BJ (cell line): ENCODE data around the gene ATP11C. TPM values are rescaled to one million over a fixed set of nuclear protein-coding genes. Genes with fewer than 3 reads are reported as not detected.
A peak's percentile ranks its signal among the peaks of the same experiment; 100 is the strongest.

Source experiments
- CTCF ChIA-PET: fragments of 350-600 bp; formaldehyde crosslinking; extraction: SDS; loops from one replicate; lab custom pipeline; 2021; ENCODE audit warnings: antibody characterized with exemption, inconsistent platforms; lab: Yijun Ruan, JAX
- POLR2A ChIA-PET: fragments of 300-600 bp; sonication (Branson Sonifier 250); formaldehyde crosslinking; extraction: SDS; loops from one replicate; lab custom pipeline; 2021; ENCODE audit warnings: antibody characterized with exemption; lab: Charles Lee
- DNase-seq: peaks from one replicate; pipeline ENCODE4 v3.0.0-alpha.2; 2011; ENCODE audit warnings: low read depth
- H3K27me3 ChIP-seq: 2 replicates; pipeline ENCODE4 v1.6.0; 2011; ENCODE audit warnings: low read length; ENCODE audit not compliant: control insufficient read depth, insufficient read depth
- H3K36me3 ChIP-seq: 2 replicates; pipeline ENCODE4 v1.5.1; 2011; ENCODE audit warnings: low read length; ENCODE audit not compliant: control insufficient read depth, insufficient read depth
- H3K4me3 ChIP-seq: 2 replicates; pipeline ENCODE4 v1.5.1; 2011; ENCODE audit warnings: low read depth, mild to moderate bottlenecking, control low read depth, low read length
- CTCF ChIP-seq: IDR thresholded peaks from 2 replicates; pipeline ENCODE4 v1.5.1; 2011; ENCODE audit warnings: low read depth, mild to moderate bottlenecking, control low read depth, inconsistent platforms, low read length, moderate library complexity; ENCODE audit not compliant: insufficient read depth
- polyA plus RNA-seq: library from polyadenylated mRNA; depleted of rRNA; stranded (reverse); fragments of >200 nt; gene quantifications from 2 replicates; pipeline ENCODE4 v1.2.3, GENCODE V29; 2011

The ATP11C gene
- polyA plus RNA-seq, 1 experiment: 7.7 TPM

- no peak overlapping the region for H3K4me3 ChIP-seq
- 0 out of 2 replicates have a peak, but pooled peaks cover 1% of the 10 kb centered on the region for H3K36me3 ChIP-seq
- no peak for DNase-seq
- CTCF ChIA-PET: no interaction called here
- no peaks in the 10 kb centered on the region for H3K27me3 ChIP-seq
- no peak for TF ChIP-seq CTCF
- POLR2A ChIA-PET: no interaction called here
These were observed 166.3 kb downstream of the ATP11C start for GRCh38 chrX:139766545-139766983.

DNA sequence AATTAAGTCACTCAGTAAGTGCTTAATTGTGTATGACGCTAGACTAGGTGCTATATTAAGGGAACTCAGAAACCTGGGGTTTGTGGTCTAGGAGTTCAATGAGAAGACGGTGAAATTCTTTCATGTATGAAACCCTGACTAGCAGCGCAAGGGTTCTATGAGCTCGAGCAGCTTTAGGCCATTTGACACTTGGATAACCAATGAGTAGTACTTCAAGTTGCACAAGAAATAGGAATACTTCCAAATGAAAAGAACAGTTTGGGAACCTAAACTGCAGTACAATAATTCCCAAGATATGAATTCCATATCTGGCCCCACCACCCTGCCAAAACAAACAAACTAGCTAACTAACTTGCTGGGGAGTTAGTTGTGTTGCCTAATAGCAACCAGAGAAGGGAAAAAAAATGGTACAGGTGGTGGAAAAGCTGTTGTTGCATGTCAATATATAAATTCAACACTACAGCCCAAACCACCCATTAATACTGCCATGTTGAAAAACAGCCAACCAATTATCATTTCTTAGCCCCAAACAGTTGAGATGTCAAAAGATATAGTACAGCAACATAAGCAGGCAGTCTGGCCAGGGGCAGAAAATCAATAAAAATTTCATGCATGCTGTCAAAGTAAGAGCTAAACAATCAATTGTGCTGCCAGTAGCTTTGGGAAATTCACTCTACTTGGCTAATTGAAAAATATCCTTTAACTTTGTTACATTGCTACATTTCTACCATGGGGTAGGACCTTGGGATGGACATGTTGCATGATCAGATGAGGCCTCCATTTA, 170.3 kb downstream of the ATP11C start:
- ChIA-PET CTCF (no interaction called here), POLR2A (no interaction called here)
- no peak overlapping the region for H3K4me3 ChIP-seq
- no peaks in the 10 kb centered on the region for H3K27me3 ChIP-seq
- DNase-seq: no peak
- H3K36me3 ChIP-seq: no peaks in the 10 kb centered on the region
- TF ChIP-seq CTCF: no peak

DNA sequence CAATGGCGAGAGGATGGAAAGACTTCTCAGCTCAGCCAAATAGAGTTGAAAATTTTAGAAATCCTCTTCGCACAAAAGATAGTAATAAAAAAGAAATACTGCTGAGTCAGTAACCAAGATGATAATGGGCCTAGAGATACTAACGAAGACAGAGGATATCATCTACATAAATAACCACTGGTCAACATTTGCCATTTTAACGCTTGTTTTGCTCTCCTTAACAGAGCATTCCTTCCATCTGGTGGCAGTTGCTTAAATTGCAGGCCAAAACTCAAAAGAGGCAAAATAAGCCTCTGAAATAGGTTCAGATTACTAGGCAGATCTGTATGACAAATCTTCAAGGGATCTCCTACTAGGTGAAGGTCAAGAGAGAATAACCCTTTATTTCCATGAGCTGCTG, 173.2 kb downstream of the ATP11C start:
- ChIA-PET POLR2A (interaction anchor here (0.6 kb wide), 1 partner anchor 112 kb away, joined by 4 read pairs; no protein-coding TSS in a partner anchor), CTCF (interaction anchor here (0.8 to 1.8 kb wide), 4 partner anchors 9 to 161 kb away, joined by 3 to 6 read pairs (median 4); no protein-coding TSS in a partner anchor)
- H3K36me3 ChIP-seq: no peaks in the 10 kb centered on the region
- DNase-seq: no peak
- no peaks in the 10 kb centered on the region for H3K27me3 ChIP-seq
- peak; percentile 53 for TF ChIP-seq CTCF
- no peak overlapping the region for H3K4me3 ChIP-seq

DNA sequence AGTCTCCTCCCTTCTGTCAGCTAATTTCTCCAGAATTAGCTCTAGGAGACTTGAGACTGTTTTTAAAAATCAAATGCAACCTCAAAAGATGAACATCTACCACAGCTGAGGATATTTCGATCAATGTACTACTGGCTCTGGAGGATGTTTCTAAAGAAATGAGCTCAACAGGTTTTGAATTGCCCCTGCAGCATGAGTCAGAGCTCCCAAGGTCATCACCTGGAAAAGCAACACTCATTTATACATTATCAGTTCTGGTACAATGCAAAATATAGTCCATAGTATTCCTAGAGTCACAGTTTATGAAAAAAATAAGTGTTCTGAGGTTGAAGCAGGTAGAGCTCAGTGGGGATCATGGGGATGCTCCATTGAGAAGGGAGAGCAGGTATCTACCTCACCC, 174.0 kb downstream of the ATP11C start:
- ChIA-PET CTCF (interaction anchor here (0.7 to 1.8 kb wide), 3 partner anchors 8 to 33 kb away, joined by 3 to 6 read pairs (median 4); no protein-coding TSS in a partner anchor), POLR2A (interaction anchor here (0.6 kb wide), 1 partner anchor 112 kb away, joined by 4 read pairs; no protein-coding TSS in a partner anchor)
- Histone ChIP-seq H3K36me3 (no peaks in the 10 kb centered on the region), H3K27me3 (no peaks in the 10 kb centered on the region), H3K4me3 (no peak overlapping the region)
- no peak for DNase-seq
- TF ChIP-seq CTCF: no peak

GRCh38 chrX:139758250-139758649, 174.6 kb downstream of the ATP11C start:
- Histone ChIP-seq H3K36me3 (no peaks in the 10 kb centered on the region), H3K27me3 (no peaks in the 10 kb centered on the region), H3K4me3 (no peak overlapping the region)
- DNase-seq: no peak
- TF ChIP-seq CTCF: no peak
- CTCF ChIA-PET: no interaction called here
- POLR2A ChIA-PET: no interaction called here
